ENCODE data around the gene RPL27A. TPM values are rescaled to one million over a fixed set of nuclear protein-coding genes. Genes with fewer than 3 reads are reported as not detected.
A peak's percentile ranks its signal among the peaks of the same experiment; 100 is the strongest.

Gene RPL27A
- polyA plus RNA-seq, 3 donors = 1,901 to 2,340 (median 2,158) TPM

GRCh38 chr11:8719211-8719649 is 36.6 kb downstream of the RPL27A start:
- no peak for DNase-seq

- no peak for DNase-seq
Measured at GRCh38 chr11:8719721-8720120, 37.1 kb downstream of the RPL27A start.

GRCh38 chr11:8720352-8720751 is 37.8 kb downstream of the RPL27A start:
- no peak for DNase-seq

GRCh38 chr11:8720868-8721608 is 38.4 kb downstream of the RPL27A start:
- peak; percentile 67 for DNase-seq

GRCh38 chr11:8721609-8722500 is 39.3 kb downstream of the RPL27A start:
- peak; percentile 36 for DNase-seq

- no peak for DNase-seq
Measured at GRCh38 chr11:8722809-8723208, 40.2 kb downstream of the RPL27A start.

GRCh38 chr11:8723711-8724110 is 41.1 kb downstream of the RPL27A start:
- no peak for DNase-seq

- no peak for DNase-seq
Measured at GRCh38 chr11:8724682-8725081, 42.1 kb downstream of the RPL27A start.

- no peak for DNase-seq
Measured at GRCh38 chr11:8726395-8726794, 43.8 kb downstream of the RPL27A start.

- no peak for DNase-seq
Measured at GRCh38 chr11:8728563-8728962, 46.0 kb downstream of the RPL27A start.

GRCh38 chr11:8729067-8729466 is 46.5 kb downstream of the RPL27A start:
- no peak for DNase-seq

GRCh38 chr11:8729837-8730696 is 47.5 kb downstream of the RPL27A start:
- no peak for DNase-seq

- DNase-seq = no peak
Measured at GRCh38 chr11:8730697-8731020, 48.1 kb downstream of the RPL27A start.

GRCh38 chr11:8731647-8732323 is 49.2 kb downstream of the RPL27A start:
- no peak for DNase-seq

- no peak for DNase-seq
Measured at GRCh38 chr11:8732324-8732670, 49.7 kb downstream of the RPL27A start.

- DNase-seq = no peak
Measured at GRCh38 chr11:8732748-8733241, 50.2 kb downstream of the RPL27A start.

- no peak for DNase-seq
Measured at GRCh38 chr11:8733852-8734251, 51.3 kb downstream of the RPL27A start.

- DNase-seq = no peak
Measured at GRCh38 chr11:8735094-8735493, 52.5 kb downstream of the RPL27A start.

- no peak for DNase-seq
Measured at GRCh38 chr11:8739309-8739793, 56.8 kb downstream of the RPL27A start.

All from renal pelvis (tissue), 4 donors.